Astrocyte of the cerebellum (primary cell): Measurements from ENCODE around the gene KCND2.
A peak's percentile ranks its signal among the peaks of the same experiment; 100 is the strongest.

Experiments
- DNase-seq: peaks from one replicate; pipeline ENCODE4 v3.0.0-alpha.2; 2011; ENCODE audit warnings: low read depth
- H3K4me3 ChIP-seq: 2 replicates; pipeline ENCODE4 v1.5.1; 2011; ENCODE audit warnings: mild to moderate bottlenecking, low read depth, low read length, moderate library complexity
- CTCF ChIP-seq: IDR thresholded peaks from 2 replicates; pipeline ENCODE4 v1.5.1; 2012; ENCODE audit warnings: low read length, low read depth, moderate library complexity, mild to moderate bottlenecking; ENCODE audit errors: missing control alignments
- in situ Hi-C: cut with HindIII; loops from 2 replicates; pipeline ENCODE4 v1.10.0; 2017; ENCODE audit warnings: low sequenced_read_pairs

KCND2 gene

GRCh38 chr7:120332433-120332832, 59.5 kb downstream of the KCND2 start:
- no peak for TF ChIP-seq CTCF
- in situ Hi-C loops: no loop called here
- DNase-seq: no peak
- no peak overlapping the region for H3K4me3 ChIP-seq

GRCh38 chr7:120334475-120334874, 61.5 kb downstream of the KCND2 start:
- no peak for DNase-seq
- in situ Hi-C loops: no loop called here
- H3K4me3 ChIP-seq: no peak overlapping the region
- no peak for TF ChIP-seq CTCF

GRCh38 chr7:120337308-120337907, 64.4 kb downstream of the KCND2 start:
- H3K4me3 ChIP-seq: no peak overlapping the region
- no peak for DNase-seq
- peak; percentile 60 for TF ChIP-seq CTCF
- in situ Hi-C loops: no loop called here

GRCh38 chr7:120344276-120344675, 71.3 kb downstream of the KCND2 start:
- no peak for DNase-seq
- in situ Hi-C loops: no loop called here
- no peak overlapping the region for H3K4me3 ChIP-seq
- TF ChIP-seq CTCF: no peak

GRCh38 chr7:120353171-120353570, 80.2 kb downstream of the KCND2 start:
- in situ Hi-C loops: no loop called here
- no peak for DNase-seq
- H3K4me3 ChIP-seq: no peak overlapping the region
- no peak for TF ChIP-seq CTCF

GRCh38 chr7:120360918-120361317, 87.9 kb downstream of the KCND2 start:
- no peak for DNase-seq
- no peak for TF ChIP-seq CTCF
- in situ Hi-C loops: no loop called here
- no peak overlapping the region for H3K4me3 ChIP-seq
